HL-60 (cell line): ENCODE data around the gene SLC1A7.

ENCODE experiments used
- DNase-seq, 2 experiments: peaks; one replicate each; pipeline ENCODE4 v3.0.0-alpha.2; 2010 to 2020; ENCODE audit warnings: low read depth in 1 of 2, low spot score in 1 of 2
- H3K27ac ChIP-seq: fragments of 250-450 bp; sonication (Bioruptor Pico); replicated peaks from 2 replicates; pipeline ENCODE4 v1.5.1; 2020; ENCODE audit warnings: mild to moderate bottlenecking, moderate library complexity
- H3K27me3 ChIP-seq: fragments of 250-450 bp; sonication (Bioruptor Pico); 2 replicates; pipeline ENCODE4 v1.5.1; 2021; ENCODE audit warnings: mild to moderate bottlenecking, moderate library complexity; ENCODE audit not compliant: insufficient read depth, poor library complexity, severe bottlenecking
- H3K4me3 ChIP-seq: replicated peaks from 2 replicates; pipeline ENCODE4 v1.5.1; 2011; ENCODE audit warnings: mild to moderate bottlenecking, control low read depth, low read length; ENCODE audit not compliant: insufficient read depth
- GABPA ChIP-seq: IDR thresholded peaks from 2 replicates; pipeline ENCODE4 v1.6.1; 2012; ENCODE audit warnings: low read depth
- POLR2AphosphoS5 ChIP-seq: IDR thresholded peaks from 2 replicates; pipeline ENCODE4 v1.6.1; 2012; ENCODE audit warnings: low read depth
- SPI1 ChIP-seq: IDR thresholded peaks from 2 replicates; pipeline ENCODE4 v1.6.1; 2012; ENCODE audit warnings: low read depth, mild to moderate bottlenecking, borderline replicate concordance
- TF ChIP-seq, protein P1 (sequence below): IDR thresholded peaks from 2 replicates; pipeline ENCODE4 v1.6.1; 2012; ENCODE audit warnings: low read depth; ENCODE audit not compliant: insufficient replicate concordance
- TF ChIP-seq, protein P2 (sequence below): IDR thresholded peaks from one replicate; pipeline ENCODE4 v1.5.1; 2011; ENCODE audit warnings: low read length, control low read depth, inconsistent platforms; ENCODE audit not compliant: insufficient read depth

Gene SLC1A7

DNA sequence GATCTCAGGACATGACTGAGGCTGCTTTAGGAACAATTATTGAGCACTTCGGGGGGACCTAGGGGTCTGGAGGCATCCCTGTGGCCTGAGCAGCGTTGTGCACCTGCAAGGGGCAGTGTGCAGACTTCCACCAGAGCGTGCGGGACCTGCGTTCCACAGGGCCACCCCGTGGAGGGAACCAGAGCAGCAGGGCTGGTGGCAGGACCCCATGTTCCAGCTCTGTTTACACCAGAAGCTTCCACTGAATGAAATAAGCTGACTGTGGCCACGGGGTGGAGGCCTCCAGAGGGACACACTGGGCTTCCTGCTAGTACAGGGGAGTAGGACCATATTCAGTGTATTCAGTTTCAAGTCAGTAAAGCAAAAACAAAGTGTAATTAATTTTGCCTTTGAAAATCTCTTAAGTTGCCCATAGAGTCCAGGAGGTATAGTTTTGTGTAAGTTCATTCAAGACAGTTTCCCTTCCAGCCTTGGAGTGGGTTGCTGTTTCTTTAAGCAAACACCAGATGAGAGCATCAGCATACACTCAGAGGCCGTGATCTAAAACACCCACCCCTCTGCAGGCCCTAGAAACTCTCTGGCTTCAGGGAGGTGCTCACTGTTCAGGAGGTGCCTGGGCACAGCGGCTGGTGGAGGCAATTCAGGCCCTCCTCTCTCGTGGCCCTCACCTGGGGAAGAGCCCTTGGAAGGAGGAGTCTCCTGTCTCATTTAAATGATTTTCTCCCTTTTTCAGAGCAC, 16.6 kb downstream of the SLC1A7 start:
- TF ChIP-seq, protein P1, sequence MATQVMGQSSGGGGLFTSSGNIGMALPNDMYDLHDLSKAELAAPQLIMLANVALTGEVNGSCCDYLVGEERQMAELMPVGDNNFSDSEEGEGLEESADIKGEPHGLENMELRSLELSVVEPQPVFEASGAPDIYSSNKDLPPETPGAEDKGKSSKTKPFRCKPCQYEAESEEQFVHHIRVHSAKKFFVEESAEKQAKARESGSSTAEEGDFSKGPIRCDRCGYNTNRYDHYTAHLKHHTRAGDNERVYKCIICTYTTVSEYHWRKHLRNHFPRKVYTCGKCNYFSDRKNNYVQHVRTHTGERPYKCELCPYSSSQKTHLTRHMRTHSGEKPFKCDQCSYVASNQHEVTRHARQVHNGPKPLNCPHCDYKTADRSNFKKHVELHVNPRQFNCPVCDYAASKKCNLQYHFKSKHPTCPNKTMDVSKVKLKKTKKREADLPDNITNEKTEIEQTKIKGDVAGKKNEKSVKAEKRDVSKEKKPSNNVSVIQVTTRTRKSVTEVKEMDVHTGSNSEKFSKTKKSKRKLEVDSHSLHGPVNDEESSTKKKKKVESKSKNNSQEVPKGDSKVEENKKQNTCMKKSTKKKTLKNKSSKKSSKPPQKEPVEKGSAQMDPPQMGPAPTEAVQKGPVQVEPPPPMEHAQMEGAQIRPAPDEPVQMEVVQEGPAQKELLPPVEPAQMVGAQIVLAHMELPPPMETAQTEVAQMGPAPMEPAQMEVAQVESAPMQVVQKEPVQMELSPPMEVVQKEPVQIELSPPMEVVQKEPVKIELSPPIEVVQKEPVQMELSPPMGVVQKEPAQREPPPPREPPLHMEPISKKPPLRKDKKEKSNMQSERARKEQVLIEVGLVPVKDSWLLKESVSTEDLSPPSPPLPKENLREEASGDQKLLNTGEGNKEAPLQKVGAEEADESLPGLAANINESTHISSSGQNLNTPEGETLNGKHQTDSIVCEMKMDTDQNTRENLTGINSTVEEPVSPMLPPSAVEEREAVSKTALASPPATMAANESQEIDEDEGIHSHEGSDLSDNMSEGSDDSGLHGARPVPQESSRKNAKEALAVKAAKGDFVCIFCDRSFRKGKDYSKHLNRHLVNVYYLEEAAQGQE = no peak
- TF ChIP-seq POLR2AphosphoS5 (no peak), SPI1 (no peak), GABPA (no peak)
- TF ChIP-seq, protein P2, sequence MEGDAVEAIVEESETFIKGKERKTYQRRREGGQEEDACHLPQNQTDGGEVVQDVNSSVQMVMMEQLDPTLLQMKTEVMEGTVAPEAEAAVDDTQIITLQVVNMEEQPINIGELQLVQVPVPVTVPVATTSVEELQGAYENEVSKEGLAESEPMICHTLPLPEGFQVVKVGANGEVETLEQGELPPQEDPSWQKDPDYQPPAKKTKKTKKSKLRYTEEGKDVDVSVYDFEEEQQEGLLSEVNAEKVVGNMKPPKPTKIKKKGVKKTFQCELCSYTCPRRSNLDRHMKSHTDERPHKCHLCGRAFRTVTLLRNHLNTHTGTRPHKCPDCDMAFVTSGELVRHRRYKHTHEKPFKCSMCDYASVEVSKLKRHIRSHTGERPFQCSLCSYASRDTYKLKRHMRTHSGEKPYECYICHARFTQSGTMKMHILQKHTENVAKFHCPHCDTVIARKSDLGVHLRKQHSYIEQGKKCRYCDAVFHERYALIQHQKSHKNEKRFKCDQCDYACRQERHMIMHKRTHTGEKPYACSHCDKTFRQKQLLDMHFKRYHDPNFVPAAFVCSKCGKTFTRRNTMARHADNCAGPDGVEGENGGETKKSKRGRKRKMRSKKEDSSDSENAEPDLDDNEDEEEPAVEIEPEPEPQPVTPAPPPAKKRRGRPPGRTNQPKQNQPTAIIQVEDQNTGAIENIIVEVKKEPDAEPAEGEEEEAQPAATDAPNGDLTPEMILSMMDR = no peak
- DNase-seq = no peak
- no peaks in the 10 kb centered on the region for H3K27me3 ChIP-seq
- no peak overlapping the region for H3K27ac ChIP-seq
- H3K4me3 ChIP-seq = no peak overlapping the region

DNA sequence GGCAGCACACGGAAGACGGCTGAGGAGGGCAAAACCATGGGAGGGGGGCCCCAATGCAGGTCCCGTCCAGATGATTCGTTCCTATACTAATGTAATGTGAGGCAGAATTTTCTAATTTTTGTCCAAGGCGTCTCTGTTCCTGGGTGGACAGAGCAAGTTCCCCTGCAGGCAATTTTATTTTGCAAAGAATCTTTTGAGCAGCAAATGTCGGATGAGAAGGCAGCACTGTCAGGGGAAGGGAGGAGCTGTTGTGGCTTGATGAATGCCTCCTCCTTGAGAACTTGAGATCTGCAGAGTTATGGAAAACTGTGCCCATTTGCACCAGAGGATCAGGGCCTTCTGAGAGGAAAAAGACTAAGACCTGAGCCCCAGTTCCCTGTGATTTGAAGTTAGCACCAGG, 17.3 kb downstream of the SLC1A7 start:
- no peak for DNase-seq
- Histone ChIP-seq H3K27ac (no peak overlapping the region), H3K27me3 (no peaks in the 10 kb centered on the region), H3K4me3 (no peak overlapping the region)
- no peak for TF ChIP-seq SPI1
- TF ChIP-seq, protein P2 = no peak
- no peak for TF ChIP-seq POLR2AphosphoS5
- TF ChIP-seq, protein P1 = no peak
- TF ChIP-seq GABPA = no peak

DNA sequence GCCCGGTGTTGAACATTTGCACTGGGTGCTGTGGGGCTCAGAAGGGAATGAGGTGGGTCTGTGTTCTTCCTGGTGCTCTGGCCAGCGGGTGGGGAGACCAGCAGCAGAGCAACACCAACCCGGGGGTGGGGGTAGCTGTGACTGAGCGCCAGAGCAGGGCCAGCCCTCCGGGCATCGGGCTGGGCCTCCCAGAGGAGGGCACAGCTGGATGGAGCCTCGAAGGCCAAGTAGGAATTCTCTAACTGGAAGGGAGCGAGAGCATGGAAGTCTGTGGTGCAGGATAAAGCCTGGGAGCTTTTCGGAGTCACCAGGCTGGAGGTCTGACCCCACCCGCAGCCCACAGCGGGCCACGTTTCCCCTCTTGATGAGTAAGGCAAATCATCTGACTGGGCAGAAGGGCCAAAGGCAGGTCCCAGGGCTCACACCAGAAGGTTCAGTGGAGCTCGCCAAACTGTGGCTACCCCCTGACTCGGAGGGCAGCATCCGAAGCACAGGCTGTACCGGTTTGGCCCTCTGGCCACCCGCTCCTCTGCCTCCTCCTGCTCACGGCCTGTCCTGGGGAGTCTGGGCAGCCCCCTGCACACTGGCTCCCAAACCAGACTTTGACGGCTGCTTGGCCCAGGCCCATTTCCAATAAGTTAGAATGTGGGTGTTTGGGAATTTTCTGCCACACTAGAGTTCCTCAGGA, 18.8 kb downstream of the SLC1A7 start:
- no peak for TF ChIP-seq POLR2AphosphoS5
- no peak for TF ChIP-seq SPI1
- no peak for TF ChIP-seq GABPA
- TF ChIP-seq, protein P1 = no peak
- TF ChIP-seq, protein P2 = no peak
- DNase-seq = no peak
- Histone ChIP-seq H3K4me3 (no peak overlapping the region), H3K27me3 (no peaks in the 10 kb centered on the region), H3K27ac (no peak overlapping the region)
